ENCODE results near the gene EIF3L.
A peak's percentile ranks its signal among the peaks of the same experiment; 100 is the strongest.

Gene EIF3L

GRCh38 chr22:37870273-37870672 is 21.1 kb downstream of the EIF3L start:
- TF ChIP-seq ZNF70 (CRISPR knock-in tag; IDR thresholded peaks at IDR 0.05) (no peak), PPARA (CRISPR knock-in tag; IDR thresholded peaks at IDR 0.05; ENCODE audit: borderline replicate concordance) (no peak), ZFP3 (CRISPR knock-in tag; IDR thresholded peaks at IDR 0.05) (no peak), CSDC2 (CRISPR knock-in tag; IDR thresholded peaks at IDR 0.05) (no peak), OSR1 (CRISPR knock-in tag; IDR thresholded peaks at IDR 0.05) (no peak), ESRRG (CRISPR knock-in tag; IDR thresholded peaks at IDR 0.05) (no peak), ARNTL (CRISPR knock-in tag; IDR thresholded peaks at IDR 0.05; ENCODE audit: borderline replicate concordance, low read depth) (no peak), TCF4 (CRISPR knock-in tag; IDR thresholded peaks at IDR 0.05; ENCODE audit: borderline replicate concordance) (no peak), PATZ1 (CRISPR knock-in tag; IDR thresholded peaks at IDR 0.05; ENCODE audit: borderline replicate concordance) (no peak), ZNF8 (CRISPR knock-in tag; IDR thresholded peaks at IDR 0.05) (no peak), TOX (CRISPR knock-in tag; IDR thresholded peaks at IDR 0.05; ENCODE audit: borderline replicate concordance) (no peak), ZC3H10 (CRISPR knock-in tag; IDR thresholded peaks at IDR 0.05) (no peak), GLIS3 (CRISPR knock-in tag; IDR thresholded peaks at IDR 0.05) (no peak)
- TF ChIP-seq, protein P1, sequence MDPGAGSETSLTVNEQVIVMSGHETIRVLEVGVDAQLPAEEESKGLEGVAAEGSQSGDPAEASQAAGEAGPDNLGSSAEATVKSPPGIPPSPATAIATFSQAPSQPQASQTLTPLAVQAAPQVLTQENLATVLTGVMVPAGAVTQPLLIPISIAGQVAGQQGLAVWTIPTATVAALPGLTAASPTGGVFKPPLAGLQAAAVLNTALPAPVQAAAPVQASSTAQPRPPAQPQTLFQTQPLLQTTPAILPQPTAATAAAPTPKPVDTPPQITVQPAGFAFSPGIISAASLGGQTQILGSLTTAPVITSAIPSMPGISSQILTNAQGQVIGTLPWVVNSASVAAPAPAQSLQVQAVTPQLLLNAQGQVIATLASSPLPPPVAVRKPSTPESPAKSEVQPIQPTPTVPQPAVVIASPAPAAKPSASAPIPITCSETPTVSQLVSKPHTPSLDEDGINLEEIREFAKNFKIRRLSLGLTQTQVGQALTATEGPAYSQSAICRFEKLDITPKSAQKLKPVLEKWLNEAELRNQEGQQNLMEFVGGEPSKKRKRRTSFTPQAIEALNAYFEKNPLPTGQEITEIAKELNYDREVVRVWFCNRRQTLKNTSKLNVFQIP (CRISPR knock-in tag; IDR thresholded peaks at IDR 0.05; ENCODE audit: borderline replicate concordance, low read depth) = no peak
- no peak for ATAC-seq

DNA sequence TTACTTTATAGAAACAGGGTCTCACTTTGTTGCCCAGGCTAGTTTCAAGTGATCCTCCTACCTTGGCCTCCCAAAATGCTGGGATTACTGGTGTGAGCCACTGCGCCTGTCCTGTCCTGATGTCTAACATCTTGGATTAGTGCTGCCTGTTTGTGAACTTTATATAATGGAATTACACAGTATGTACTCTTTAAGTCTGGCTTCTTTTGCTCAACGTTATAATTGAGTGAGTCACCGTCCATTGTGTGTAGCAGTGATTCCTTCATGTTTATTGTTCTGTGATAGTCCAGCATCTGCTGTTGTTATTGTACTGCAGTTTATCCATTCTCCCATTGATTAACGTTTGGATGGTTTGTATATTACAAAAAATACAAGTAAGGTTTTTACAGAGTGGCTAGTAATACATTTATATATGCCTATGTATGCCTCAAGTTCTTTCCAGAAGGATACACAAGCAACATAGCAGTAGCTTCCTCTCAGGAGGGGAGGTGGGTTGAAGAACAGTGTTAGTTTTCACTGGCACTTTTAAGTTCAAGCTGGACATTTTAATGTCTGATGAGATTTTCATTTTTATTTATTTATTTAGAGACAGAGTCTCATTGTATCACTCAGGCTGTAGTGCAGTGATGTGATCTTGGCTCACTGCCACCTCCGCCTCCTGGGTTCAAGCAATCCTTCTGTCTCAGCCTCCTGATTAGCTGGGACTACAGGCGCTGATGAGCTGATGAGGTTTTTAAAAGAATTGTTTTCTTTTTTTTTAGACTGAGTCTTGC is 31.6 kb downstream of the EIF3L start:
- ATAC-seq = peak; percentile 84
- no peak for TF ChIP-seq PPARA (CRISPR knock-in tag; IDR thresholded peaks at IDR 0.05; ENCODE audit: borderline replicate concordance)
- no peak for TF ChIP-seq RARB (CRISPR knock-in tag; IDR thresholded peaks at IDR 0.05)
- no peak for TF ChIP-seq ESRRG (CRISPR knock-in tag; IDR thresholded peaks at IDR 0.05)
- 0 out of 2 replicates have a peak, but pooled peaks have one; percentile 9 for TF ChIP-seq ISL1 (CRISPR knock-in tag; IDR thresholded peaks at IDR 0.05)
- no peak for TF ChIP-seq CSDC2 (CRISPR knock-in tag; IDR thresholded peaks at IDR 0.05)
- TF ChIP-seq GLIS3 (CRISPR knock-in tag; IDR thresholded peaks at IDR 0.05) = no peak
- TF ChIP-seq PATZ1 (CRISPR knock-in tag; IDR thresholded peaks at IDR 0.05; ENCODE audit: borderline replicate concordance) = no peak

- TF ChIP-seq ISL1 (CRISPR knock-in tag; IDR thresholded peaks at IDR 0.05) = no peak
- TF ChIP-seq PATZ1 (CRISPR knock-in tag; IDR thresholded peaks at IDR 0.05; ENCODE audit: borderline replicate concordance) = no peak
- no peak for TF ChIP-seq RARB (CRISPR knock-in tag; IDR thresholded peaks at IDR 0.05)
- TF ChIP-seq, protein P2, sequence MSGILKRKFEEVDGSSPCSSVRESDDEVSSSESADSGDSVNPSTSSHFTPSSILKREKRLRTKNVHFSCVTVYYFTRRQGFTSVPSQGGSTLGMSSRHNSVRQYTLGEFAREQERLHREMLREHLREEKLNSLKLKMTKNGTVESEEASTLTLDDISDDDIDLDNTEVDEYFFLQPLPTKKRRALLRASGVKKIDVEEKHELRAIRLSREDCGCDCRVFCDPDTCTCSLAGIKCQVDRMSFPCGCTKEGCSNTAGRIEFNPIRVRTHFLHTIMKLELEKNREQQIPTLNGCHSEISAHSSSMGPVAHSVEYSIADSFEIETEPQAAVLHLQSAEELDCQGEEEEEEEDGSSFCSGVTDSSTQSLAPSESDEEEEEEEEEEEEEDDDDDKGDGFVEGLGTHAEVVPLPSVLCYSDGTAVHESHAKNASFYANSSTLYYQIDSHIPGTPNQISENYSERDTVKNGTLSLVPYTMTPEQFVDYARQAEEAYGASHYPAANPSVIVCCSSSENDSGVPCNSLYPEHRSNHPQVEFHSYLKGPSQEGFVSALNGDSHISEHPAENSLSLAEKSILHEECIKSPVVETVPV (CRISPR knock-in tag; IDR thresholded peaks at IDR 0.05) = no peak
- TF ChIP-seq ZFP3 (CRISPR knock-in tag; IDR thresholded peaks at IDR 0.05) = no peak
- no peak for TF ChIP-seq ZNF8 (CRISPR knock-in tag; IDR thresholded peaks at IDR 0.05)
- ATAC-seq = peak; percentile 34; the same call in 2 of the 3 replicates
Observed at GRCh38 chr22:37884420-37884819, 35.2 kb downstream of the EIF3L start.
